GM12878 (cell line): ENCODE measurements around the gene ITGAL. TPM values are rescaled to one million over a fixed set of nuclear protein-coding genes. Genes with fewer than 3 reads are reported as not detected.

Source experiments
- ATAC-seq: fragments of 200-7000 bp; cut with Tn5 transposase; 3 replicates; pipeline ENCODE4 v1.9.1; 2020; ENCODE audit warnings: mild to moderate bottlenecking, moderate library complexity
- BruUV-seq: library from RNA; stranded (reverse); fragments of 400-500 nt; replicated peaks from 2 replicates; lab custom pipeline; 2021; lab: Mats Ljungman, UMichigan
- CTCF ChIA-PET: fragments of 300-600 bp; sonication (Branson Sonifier 250); formaldehyde crosslinking; extraction: SDS; loops from one replicate; lab custom pipeline; 2021; ENCODE audit warnings: inconsistent platforms; lab: Yijun Ruan, JAX
- POLR2A ChIA-PET: fragments of 350-600 bp; formaldehyde crosslinking; extraction: SDS; loops from one replicate; lab custom pipeline; 2021; ENCODE audit warnings: inconsistent platforms; lab: Charles Lee
- RAD21 ChIA-PET: fragments of 300-600 bp; sonication (Branson Sonifier 250); formaldehyde crosslinking; loops from one replicate; lab custom pipeline; 2023; ENCODE audit warnings: antibody characterized with exemption; ENCODE audit not compliant: unreplicated experiment; lab: Charles Lee
- SMC1A ChIA-PET: fragments of 300-600 bp; sonication (Branson Sonifier 250); formaldehyde crosslinking; loops from one replicate; lab custom pipeline; 2023; ENCODE audit not compliant: unreplicated experiment, uncharacterized antibody; lab: Charles Lee
- DNase-seq: peaks from one replicate; pipeline ENCODE4 v3.0.0-alpha.2; 2011; ENCODE audit warnings: low read depth, low spot score
- FAIRE-seq: peaks from 3 replicates; lab custom pipeline; 2011; peaks lifted over from hg19 to GRCh38; lab: Jason Lieb, UNC
- H2AFZ ChIP-seq: 2 replicates; pipeline ENCODE4 v1.6.0; 2011; ENCODE audit warnings: low read depth, low read length, control low read depth; ENCODE audit not compliant: control insufficient read depth
- H3K27ac ChIP-seq: 2 replicates; pipeline ENCODE4 v1.5.1; 2011; ENCODE audit warnings: control low read depth; ENCODE audit not compliant: control insufficient read depth, insufficient read depth
- H3K27me3 ChIP-seq, 2 experiments: replicated peaks in 1 of 2; 2 replicates each; pipeline versions ENCODE4 v1.6.0 to v1.6.1; 2011; ENCODE audit warnings: low read length in 1 of 2; ENCODE audit not compliant: control insufficient read depth in 2 of 2, insufficient read depth in 2 of 2
- H3K36me3 ChIP-seq, 2 experiments: 2 replicates each; pipeline ENCODE4 v1.5.1; 2011; ENCODE audit warnings: low read length in 1 of 2; ENCODE audit not compliant: control insufficient read depth in 2 of 2, insufficient read depth in 2 of 2
- H3K4me1 ChIP-seq: 2 replicates; pipeline ENCODE4 v1.6.1; 2011; ENCODE audit warnings: mild to moderate bottlenecking, low read length, moderate library complexity, mixed read lengths; ENCODE audit not compliant: control insufficient read depth, insufficient read depth
- H3K4me2 ChIP-seq: 2 replicates; pipeline ENCODE4 v1.6.0; 2011; ENCODE audit warnings: control low read depth; ENCODE audit not compliant: control insufficient read depth, insufficient read depth
- H3K4me3 ChIP-seq: fragments of 200-600 bp; sonication (generic); 2 replicates; pipeline ENCODE4 v1.5.1; 2016
- H3K79me2 ChIP-seq: 2 replicates; pipeline ENCODE4 v1.6.0; 2011; ENCODE audit warnings: low read length; ENCODE audit not compliant: control insufficient read depth, insufficient read depth
- H3K9ac ChIP-seq: 2 replicates; pipeline ENCODE4 v1.8.0; 2011; ENCODE audit warnings: low read length, control low read depth, mixed read lengths; ENCODE audit not compliant: control insufficient read depth, insufficient read depth
- H3K9me3 ChIP-seq: replicated peaks from 3 replicates; pipeline ENCODE4 v1.5.1; 2011; ENCODE audit warnings: mild to moderate bottlenecking, low read length; ENCODE audit not compliant: control insufficient read depth, insufficient read depth
- H4K20me1 ChIP-seq: 2 replicates; pipeline ENCODE4 v1.6.0; 2011; ENCODE audit not compliant: control insufficient read depth, insufficient read depth
- ETV6 ChIP-seq, 2 experiments: fragments of 450-650 bp in 1 of 2; IDR thresholded peaks in 1 of 2; conservative IDR thresholded peaks in 1 of 2; 2 replicates each; pipeline ENCODE4 v1.6.1; 2014; ENCODE audit warnings: antibody characterized with exemption in 1 of 2, borderline replicate concordance in 1 of 2, low read depth in 1 of 2, mild to moderate bottlenecking in 1 of 2, moderate library complexity in 1 of 2
- MYB ChIP-seq: fragments of 150-350 bp; IDR thresholded peaks from 2 replicates; pipeline ENCODE4 v1.6.1; 2014; ENCODE audit warnings: mild to moderate bottlenecking, low read depth, low read length, borderline replicate concordance
- POLR2AphosphoS2 ChIP-seq: IDR thresholded peaks from 2 replicates; pipeline ENCODE4 v1.6.1; 2011; ENCODE audit warnings: low read depth, mild to moderate bottlenecking, low read length, improper control_type of control experiment, moderate library complexity
- WGBS: methylation state at CpG from one replicate; pipeline ENCODE4 v1.1.6; 2016; ENCODE audit warnings: low lambda C conversion rate; ENCODE audit not compliant: insufficient replicate concordance, insufficient coverage; ENCODE audit errors: missing lambda C conversion rate; 5-methylcytosine and 5-hydroxymethylcytosine counted together
- in situ Hi-C: fragments of 300-500 bp; cut with MboI; formaldehyde crosslinking; loops from 9 replicates; pipeline ENCODE4 v1.14.3; 2018; ENCODE audit warnings: mixed read lengths
- intact Hi-C: fragments of 100-400 bp; cut with micrococcal nuclease; formaldehyde crosslinking; loops from one replicate; pipeline ENCODE4 v1.14.2; 2022; ENCODE audit not compliant: unreplicated experiment
- polyA plus RNA-seq, 11 experiments: library from polyadenylated mRNA; depleted of rRNA in 4 of 11; unstranded in 6 of 11; stranded (reverse) in 5 of 11; fragments of >200 nt; fragmentation: Nextera tagmentation in 4 of 11; fragmentation: Illumina TruSeq in 1 of 11; extraction: Ambion mirVana in 4 of 11; extraction: Trizol in 1 of 11; gene quantifications; 1 replicate in 1 of 11; 2 replicates in 10 of 11; pipeline versions ENCODE4 v1.2.1 to v1.2.3, GENCODE V29; 2011 to 2016; ENCODE audit warnings: inconsistent platforms in 2 of 11, missing spikeins in 2 of 11, low read depth in 1 of 11
- total RNA-seq, 4 experiments: library from RNA; depleted of rRNA in 3 of 4; stranded (reverse); fragments of >200 nt in 3 of 4; fragmentation: Illumina TruSeq in 1 of 4; extraction: Trizol in 1 of 4; gene quantifications; 2 replicates each; pipeline versions ENCODE4 v1.2.1 to v1.2.3, GENCODE V29; 2013 to 2021

ITGAL gene
- total and polyA plus RNA-seq, 10 of the 15 experiments (the other 5 are each of a cell fraction or from before 2014, with no cell fraction given): 10.7 to 170 (median 96.9) TPM

GRCh38 chr16:30523768-30524574, 51.4 kb downstream of the ITGAL start:
- intact Hi-C loops (no loop called here), in situ Hi-C loops (no loop called here)
- peaks cover 15% of the 10 kb centered on the region for H3K4me1 ChIP-seq
- TF ChIP-seq MYB: no peak
- TF ChIP-seq POLR2AphosphoS2: peak; percentile 54; the same call in 1 of the 2 replicates
- no peak for TF ChIP-seq ETV6 (conservative IDR thresholded peaks at IDR 0.05 in 1 of 2, IDR thresholded peaks at IDR 0.05 in 1 of 2; ENCODE audit: borderline replicate concordance in 1 of 2, low read depth in 1 of 2)
- no peak overlapping the region for H3K27ac ChIP-seq
- FAIRE-seq (no peak), DNase-seq (no peak), ATAC-seq (no peak)
- no peaks in the 10 kb centered on the region for H3K79me2 ChIP-seq
- ChIA-PET SMC1A (no interaction called here), CTCF (interaction anchor here (0.6 kb wide), 1 partner anchor 48 kb away, joined by 3 read pairs; the partner anchor contains the start of gene ZNF688), POLR2A (interaction anchor here (0.9 to 1.5 kb wide), 2 partner anchors 11 to 26 kb away, joined by 3 to 6 read pairs; partner anchors contain the start of gene ZNF747), RAD21 (no interaction called here)
- H4K20me1 ChIP-seq: no peaks in the 10 kb centered on the region
- H3K9me3 ChIP-seq: no peaks in the 10 kb centered on the region
- BruUV-seq: no TSS peak
- no peaks in the 10 kb centered on the region for H3K27me3 ChIP-seq
- H3K36me3 ChIP-seq: peaks cover 10 to 17% of the 10 kb centered on the region in 2 experiments; a peak in 3 of 4 replicates
- no peak overlapping the region for H3K4me2 ChIP-seq
- no peak overlapping the region for H3K4me3 ChIP-seq
- no peak overlapping the region for H3K9ac ChIP-seq
- WGBS: 92% methylated on average over 23 of the region's 26 CpGs
- no peak overlapping the region for H2AFZ ChIP-seq
